OCI-M1 (cell line): ENCODE results near the gene FSTL5.
"Not testable (repeated sequence)": the region's sequence is repeated elsewhere in the genome, so short reads cannot be mapped to it uniquely, and the experiment has no call there.

Experiments used
- DNase-seq: peaks from one replicate; lab custom pipeline; 2025; lab: John Stamatoyannopoulos, UW

Gene FSTL5

GRCh38 chr4:162163892-162164759 is at the start of gene FSTL5:
Gene FSTL5, minus strand, starts transcription at chr4:162164000. Its CDS starts 52,604 bp downstream, at chr4:162111396.
- DNase-seq = peak; percentile 73

GRCh38 chr4:162209706-162210105 is 45.9 kb upstream of the FSTL5 start:
- no peak for DNase-seq

- not testable (repeated sequence) for DNase-seq
These were observed 39.7 kb upstream of the FSTL5 start for GRCh38 chr4:162203478-162203877.

- peak; percentile 30 for DNase-seq
These were observed 37.9 kb upstream of the FSTL5 start for GRCh38 chr4:162201673-162202072.

- DNase-seq = peak; percentile 55
These were observed 6.7 kb upstream of the FSTL5 start for GRCh38 chr4:162170509-162170908.

GRCh38 chr4:162164906-162165510 is 1.2 kb upstream of the FSTL5 start:
- DNase-seq = no peak

- DNase-seq = no peak
These were observed 1.1 kb downstream of the FSTL5 start for GRCh38 chr4:162162672-162163071.

- no peak for DNase-seq
These were observed 6.6 kb downstream of the FSTL5 start for GRCh38 chr4:162157241-162157640.

- DNase-seq = no peak
These were observed 8.8 kb downstream of the FSTL5 start for GRCh38 chr4:162154862-162155540.

- DNase-seq = no peak
These were observed 11.9 kb downstream of the FSTL5 start for GRCh38 chr4:162151850-162152249.

GRCh38 chr4:162151386-162151785 is 12.4 kb downstream of the FSTL5 start:
- no peak for DNase-seq

GRCh38 chr4:162149644-162150043 is 14.2 kb downstream of the FSTL5 start:
- no peak for DNase-seq

- DNase-seq = no peak
These were observed 23.6 kb downstream of the FSTL5 start for GRCh38 chr4:162140051-162140683.

- no peak for DNase-seq
These were observed 24.4 kb downstream of the FSTL5 start for GRCh38 chr4:162139412-162139811.

GRCh38 chr4:162131256-162131655 is 32.5 kb downstream of the FSTL5 start:
- DNase-seq = peak; percentile 39

- DNase-seq = no peak
These were observed 37.1 kb downstream of the FSTL5 start for GRCh38 chr4:162126729-162127128.

- no peak for DNase-seq
These were observed 46.7 kb downstream of the FSTL5 start for GRCh38 chr4:162117051-162117450.

GRCh38 chr4:162116095-162116779 is 47.6 kb downstream of the FSTL5 start:
- DNase-seq = no peak

GRCh38 chr4:162115333-162115732 is 48.5 kb downstream of the FSTL5 start:
- no peak for DNase-seq

GRCh38 chr4:162111078-162111477 is 52.7 kb downstream of the FSTL5 start:
- no peak for DNase-seq

GRCh38 chr4:162104459-162105124 is 59.2 kb downstream of the FSTL5 start:
- DNase-seq = no peak
